Measurements from ENCODE around the gene SLCO2B1.

Gene SLCO2B1

GRCh38 chr11:75223954-75224643, 73.2 kb downstream of the SLCO2B1 start:
- no peak for DNase-seq (ENCODE audit: low read depth)

- no peak for DNase-seq (ENCODE audit: low read depth)
Observed at GRCh38 chr11:75225794-75226193, 74.9 kb downstream of the SLCO2B1 start.

GRCh38 chr11:75229466-75229865, 78.6 kb downstream of the SLCO2B1 start:
- DNase-seq (ENCODE audit: low read depth) = no peak

- no peak for DNase-seq (ENCODE audit: low read depth)
Observed at GRCh38 chr11:75230621-75231020, 79.7 kb downstream of the SLCO2B1 start.

- DNase-seq (ENCODE audit: low read depth) = no peak
Observed at GRCh38 chr11:75233754-75234172, 82.9 kb downstream of the SLCO2B1 start.

GRCh38 chr11:75236062-75236461, 85.2 kb downstream of the SLCO2B1 start:
- DNase-seq (ENCODE audit: low read depth) = no peak

GRCh38 chr11:75237050-75237449, 86.1 kb downstream of the SLCO2B1 start:
- no peak for DNase-seq (ENCODE audit: low read depth)

- no peak for DNase-seq (ENCODE audit: low read depth)
Observed at GRCh38 chr11:75238595-75239440, 87.9 kb downstream of the SLCO2B1 start.

GRCh38 chr11:75239531-75240290, 88.8 kb downstream of the SLCO2B1 start:
- DNase-seq (ENCODE audit: low read depth) = no peak

- no peak for DNase-seq (ENCODE audit: low read depth)
Observed at GRCh38 chr11:75240311-75241035, 89.6 kb downstream of the SLCO2B1 start, which contains the start of gene TPBGL. TSS of gene TPBGL (plus strand) at chr11:75240774. CDS start at chr11:75241050, 276 bp downstream.

- DNase-seq (ENCODE audit: low read depth) = peak; percentile 91
Observed at GRCh38 chr11:75241036-75241905, 90.4 kb downstream of the SLCO2B1 start.

GRCh38 chr11:75241906-75242644, 91.2 kb downstream of the SLCO2B1 start:
- DNase-seq (ENCODE audit: low read depth) = no peak

GRCh38 chr11:75242722-75243600, 92.1 kb downstream of the SLCO2B1 start:
- no peak for DNase-seq (ENCODE audit: low read depth)

GRCh38 chr11:75244052-75244814, 93.3 kb downstream of the SLCO2B1 start:
- no peak for DNase-seq (ENCODE audit: low read depth)

- DNase-seq (ENCODE audit: low read depth) = no peak
Observed at GRCh38 chr11:75245356-75246005, 94.6 kb downstream of the SLCO2B1 start.

GRCh38 chr11:75246006-75246670, 95.2 kb downstream of the SLCO2B1 start:
- no peak for DNase-seq (ENCODE audit: low read depth)

- DNase-seq (ENCODE audit: low read depth) = no peak
Observed at GRCh38 chr11:75246671-75247350, 95.9 kb downstream of the SLCO2B1 start.
